DOHH2 (cell line): ENCODE results near the gene PYGB.

Experiments
- H3F3A ChIP-seq: fragments of 200-600 bp; sonication (generic), shearing (Covaris generic); 2 replicates; pipeline ENCODE4 v1.6.0; 2016; ENCODE audit warnings: antibody characterized with exemption, mild to moderate bottlenecking; ENCODE audit not compliant: control insufficient read depth, insufficient read depth
- H3K27ac ChIP-seq: fragments of 200-600 bp; sonication (generic); 2 replicates; pipeline ENCODE4 v1.5.1; 2014; ENCODE audit warnings: low read depth, mild to moderate bottlenecking, low read length, moderate library complexity
- H3K27me3 ChIP-seq: fragments of 200-600 bp; sonication (generic); 2 replicates; pipeline ENCODE4 v1.6.1; 2014; ENCODE audit warnings: mild to moderate bottlenecking, low read length, mixed read lengths; ENCODE audit not compliant: control insufficient read depth
- H3K36me3 ChIP-seq: fragments of 200-600 bp; sonication (generic); 2 replicates; pipeline ENCODE4 v1.6.1; 2014; ENCODE audit warnings: mild to moderate bottlenecking, low read length, moderate library complexity, mixed read lengths; ENCODE audit not compliant: control insufficient read depth
- H3K4me1 ChIP-seq: fragments of 200-600 bp; sonication (generic); 2 replicates; pipeline ENCODE4 v1.6.1; 2014; ENCODE audit warnings: mild to moderate bottlenecking, low read length, mixed read lengths; ENCODE audit not compliant: control insufficient read depth
- H3K4me2 ChIP-seq: fragments of 200-600 bp; sonication (generic); 2 replicates; pipeline ENCODE4 v1.6.0; 2014; ENCODE audit warnings: mild to moderate bottlenecking, low read length, moderate library complexity
- H3K4me3 ChIP-seq: fragments of 200-600 bp; sonication (generic); 2 replicates; pipeline ENCODE4 v1.5.1; 2014; ENCODE audit warnings: mild to moderate bottlenecking, low read length, mixed read lengths
- H3K79me2 ChIP-seq: fragments of 200-600 bp; sonication (generic); 2 replicates; pipeline ENCODE4 v1.6.1; 2014; ENCODE audit warnings: mild to moderate bottlenecking, low read length, mixed read lengths; ENCODE audit not compliant: control insufficient read depth
- H3K9me2 ChIP-seq: fragments of 200-600 bp; sonication (generic); replicated peaks from 2 replicates; pipeline ENCODE4 v1.6.1; 2014; ENCODE audit warnings: mild to moderate bottlenecking, low read length, mixed read lengths; ENCODE audit not compliant: control insufficient read depth
- H3K9me3 ChIP-seq: fragments of 200-600 bp; sonication (generic); 2 replicates; pipeline ENCODE4 v1.6.1; 2014; ENCODE audit warnings: antibody characterized with exemption, low read length, mixed read lengths; ENCODE audit not compliant: control insufficient read depth, insufficient read depth
- H4K20me1 ChIP-seq: fragments of 200-600 bp; sonication (generic); 2 replicates; pipeline ENCODE4 v1.6.0; 2014; ENCODE audit warnings: low read depth, mild to moderate bottlenecking, antibody characterized with exemption, low read length, moderate library complexity; ENCODE audit not compliant: control insufficient read depth, insufficient read depth
- EZH2phosphoT487 ChIP-seq: fragments of 200-600 bp; sonication (generic); IDR thresholded peaks from 2 replicates; pipeline ENCODE4 v1.6.1; 2017; ENCODE audit warnings: borderline replicate concordance, mild to moderate bottlenecking, antibody characterized with exemption, low read length, moderate library complexity, mixed read lengths
- TF ChIP-seq, protein P1 (sequence below): fragments of 200-600 bp; sonication (generic); IDR thresholded peaks from one replicate; pipeline ENCODE4 v1.5.1; 2014; ENCODE audit warnings: antibody characterized with exemption, mild to moderate bottlenecking, low read depth, low read length; ENCODE audit not compliant: poor library complexity, severe bottlenecking

PYGB gene

DNA sequence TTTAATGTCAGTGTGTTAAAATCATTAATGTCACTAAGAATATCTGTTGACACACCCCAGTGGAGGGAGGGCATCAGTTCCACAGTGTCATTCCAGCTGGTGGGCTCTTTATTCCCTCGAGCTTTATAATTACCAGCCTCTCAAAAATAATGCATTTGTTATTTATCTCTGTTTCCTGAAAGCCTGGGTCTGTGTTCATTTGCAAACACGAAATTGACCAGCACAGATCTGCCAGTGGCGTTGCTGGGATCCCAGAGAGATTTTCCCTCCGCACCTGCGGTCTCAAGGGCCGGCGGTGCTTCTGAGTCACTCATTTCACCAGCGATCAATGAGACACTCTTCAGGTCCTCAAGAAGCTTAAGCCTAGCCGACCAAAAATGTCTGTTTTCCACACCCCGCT is 5.7 kb upstream of the PYGB start:
- Histone ChIP-seq H3K36me3 (no peaks in the 10 kb centered on the region), H3K79me2 (no peaks in the 10 kb centered on the region), H3K9me3 (no peaks in the 10 kb centered on the region), H3K27ac (no peak overlapping the region), H3K9me2 (no peaks in the 10 kb centered on the region), H3K4me1 (peaks cover 34% of the 10 kb centered on the region), H3K4me3 (no peak overlapping the region), H4K20me1 (no peaks in the 10 kb centered on the region), H3K4me2 (no peak overlapping the region), H3F3A (0 out of 2 replicates have a peak, but pooled peaks cover 5% of the 10 kb centered on the region), H3K27me3 (peaks cover 19% of the 10 kb centered on the region)
- TF ChIP-seq, protein P1, sequence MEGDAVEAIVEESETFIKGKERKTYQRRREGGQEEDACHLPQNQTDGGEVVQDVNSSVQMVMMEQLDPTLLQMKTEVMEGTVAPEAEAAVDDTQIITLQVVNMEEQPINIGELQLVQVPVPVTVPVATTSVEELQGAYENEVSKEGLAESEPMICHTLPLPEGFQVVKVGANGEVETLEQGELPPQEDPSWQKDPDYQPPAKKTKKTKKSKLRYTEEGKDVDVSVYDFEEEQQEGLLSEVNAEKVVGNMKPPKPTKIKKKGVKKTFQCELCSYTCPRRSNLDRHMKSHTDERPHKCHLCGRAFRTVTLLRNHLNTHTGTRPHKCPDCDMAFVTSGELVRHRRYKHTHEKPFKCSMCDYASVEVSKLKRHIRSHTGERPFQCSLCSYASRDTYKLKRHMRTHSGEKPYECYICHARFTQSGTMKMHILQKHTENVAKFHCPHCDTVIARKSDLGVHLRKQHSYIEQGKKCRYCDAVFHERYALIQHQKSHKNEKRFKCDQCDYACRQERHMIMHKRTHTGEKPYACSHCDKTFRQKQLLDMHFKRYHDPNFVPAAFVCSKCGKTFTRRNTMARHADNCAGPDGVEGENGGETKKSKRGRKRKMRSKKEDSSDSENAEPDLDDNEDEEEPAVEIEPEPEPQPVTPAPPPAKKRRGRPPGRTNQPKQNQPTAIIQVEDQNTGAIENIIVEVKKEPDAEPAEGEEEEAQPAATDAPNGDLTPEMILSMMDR = no peak
- TF ChIP-seq EZH2phosphoT487 = no peak

DNA sequence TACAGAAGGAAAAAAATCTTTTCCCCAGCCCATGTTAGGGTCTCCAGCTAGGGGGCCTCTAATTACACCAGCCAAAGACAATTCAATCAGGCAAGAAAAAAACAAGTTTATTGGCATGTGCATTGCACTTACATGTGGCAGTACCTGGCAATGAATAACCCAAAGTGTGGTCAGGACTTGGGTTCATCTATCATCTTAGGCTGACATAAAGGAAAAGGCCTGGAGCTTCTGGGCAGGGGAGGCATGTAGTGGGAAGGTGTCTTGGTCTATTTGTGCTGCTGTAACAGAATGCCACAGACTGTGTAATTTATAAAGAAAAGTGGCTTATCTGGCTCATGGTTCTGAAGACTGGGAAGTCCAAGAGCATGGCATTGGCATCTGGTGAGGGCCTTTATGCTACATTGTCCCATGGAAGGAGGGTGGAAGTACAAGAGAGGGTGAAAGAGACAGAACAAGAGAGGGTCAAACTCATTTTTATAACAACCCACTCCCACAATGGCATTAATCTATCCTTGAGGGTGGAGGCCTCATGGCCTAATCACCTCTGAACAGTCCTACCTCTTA is 4.4 kb upstream of the PYGB start:
- Histone ChIP-seq H3K9me2 (no peaks in the 10 kb centered on the region), H3K4me3 (no peak overlapping the region), H3K4me2 (no peak overlapping the region), H3K79me2 (peaks cover 4% of the 10 kb centered on the region), H4K20me1 (no peaks in the 10 kb centered on the region), H3K9me3 (no peaks in the 10 kb centered on the region), H3F3A (0 out of 2 replicates have a peak, but pooled peaks cover 5% of the 10 kb centered on the region), H3K27ac (no peak overlapping the region), H3K4me1 (peaks cover 39% of the 10 kb centered on the region), H3K27me3 (peaks cover 17% of the 10 kb centered on the region), H3K36me3 (no peaks in the 10 kb centered on the region)
- no peak for TF ChIP-seq EZH2phosphoT487
- TF ChIP-seq, protein P1 = no peak

DNA sequence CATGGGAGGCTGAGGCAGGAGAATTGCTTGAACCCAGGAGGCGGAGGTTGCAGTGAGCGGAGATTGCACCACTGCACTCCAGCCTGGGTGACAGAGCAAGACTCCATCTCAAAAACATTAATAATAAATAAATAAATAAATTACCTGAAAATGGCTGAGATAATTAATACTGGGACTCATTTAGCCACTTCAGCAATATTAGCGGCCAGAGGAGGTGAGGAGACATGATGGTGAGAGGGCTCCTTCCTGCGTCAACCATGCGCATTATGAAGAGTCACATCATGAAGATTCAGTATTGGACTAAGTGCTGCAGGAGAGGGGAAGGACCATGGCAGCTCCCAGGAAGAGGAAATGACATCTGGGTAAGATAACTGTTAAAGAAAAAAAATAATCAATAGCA is 2.9 kb upstream of the PYGB start:
- TF ChIP-seq EZH2phosphoT487 = no peak
- TF ChIP-seq, protein P1 = no peak
- H3F3A ChIP-seq = 0 out of 2 replicates have a peak, but pooled peaks cover 5% of the 10 kb centered on the region

More for the DNA sequence above, 2.9 kb upstream of the PYGB start:
- H3K9me2 ChIP-seq = no peaks in the 10 kb centered on the region
- H3K9me3 ChIP-seq = no peaks in the 10 kb centered on the region
- no peak overlapping the region for H3K27ac ChIP-seq
- peaks cover 4% of the 10 kb centered on the region; the same call in 1 of the 2 replicates for H4K20me1 ChIP-seq
- no peaks in the 10 kb centered on the region for H3K36me3 ChIP-seq
- 0 out of 2 replicates have a peak overlapping the region, but pooled peaks have one; percentile 72 for H3K4me2 ChIP-seq
- no peak overlapping the region for H3K4me3 ChIP-seq
- peaks cover 15% of the 10 kb centered on the region for H3K27me3 ChIP-seq
- H3K79me2 ChIP-seq = peaks cover 19% of the 10 kb centered on the region
- H3K4me1 ChIP-seq = peaks cover 40% of the 10 kb centered on the region
